ENCODE measurements around the gene CCDC33. TPM values are rescaled to one million over a fixed set of nuclear protein-coding genes. Genes with fewer than 3 reads are reported as not detected.
"Not testable (repeated sequence)": the region's sequence is repeated elsewhere in the genome, so short reads cannot be mapped to it uniquely, and the experiment has no call there.

Gene CCDC33
- total RNA-seq, 4 donors from 2014 or later = 1.4 to 2.8 (median 1.7) TPM

GRCh38 chr15:74351670-74352069, 115.5 kb downstream of the CCDC33 start:
- no peaks in the 10 kb centered on the region for H3K4me1 ChIP-seq
- H3K27me3 ChIP-seq = no peaks in the 10 kb centered on the region
- intact Hi-C loops (cut with DNase I; ENCODE audit: low total_unique reads) = no loop called here
- H3K4me3 ChIP-seq = no peak overlapping the region
- no peak for DNase-seq
- H3K9me3 ChIP-seq = no peaks in the 10 kb centered on the region
- H3K36me3 ChIP-seq = no peaks in the 10 kb centered on the region
- TF ChIP-seq POLR2A (IDR thresholded peaks at IDR 0.05) (no peak), CTCF (IDR thresholded peaks at IDR 0.05) (no peak)
- no peak overlapping the region for H3K27ac ChIP-seq

- Histone ChIP-seq H3K27ac (no peak overlapping the region), H3K27me3 (no peaks in the 10 kb centered on the region), H3K4me1 (no peaks in the 10 kb centered on the region), H3K36me3 (no peaks in the 10 kb centered on the region), H3K9me3 (no peaks in the 10 kb centered on the region), H3K4me3 (no peak overlapping the region)
- TF ChIP-seq CTCF (IDR thresholded peaks at IDR 0.05) (no peak), POLR2A (IDR thresholded peaks at IDR 0.05) (no peak)
- intact Hi-C loops (cut with DNase I; ENCODE audit: low total_unique reads) = no loop called here
- DNase-seq = no peak
Measured at GRCh38 chr15:74352393-74352910, 116.3 kb downstream of the CCDC33 start.

- H3K9me3 ChIP-seq; H3K4me1 ChIP-seq; H3K4me3 ChIP-seq; H3K36me3 ChIP-seq; H3K27me3 ChIP-seq; DNase-seq; H3K27ac ChIP-seq; intact Hi-C loops (cut with DNase I; ENCODE audit: low total_unique reads): not testable (repeated sequence)
Measured at GRCh38 chr15:74353992-74354391, 117.9 kb downstream of the CCDC33 start.

- H3K36me3 ChIP-seq; H3K27me3 ChIP-seq; H3K4me1 ChIP-seq; H3K27ac ChIP-seq; intact Hi-C loops (cut with DNase I; ENCODE audit: low total_unique reads); H3K4me3 ChIP-seq; H3K9me3 ChIP-seq; DNase-seq: not testable (repeated sequence)
Measured at GRCh38 chr15:74356050-74356449, 119.9 kb downstream of the CCDC33 start.

- H3K36me3 ChIP-seq; H3K4me1 ChIP-seq; intact Hi-C loops (cut with DNase I; ENCODE audit: low total_unique reads); DNase-seq; H3K4me3 ChIP-seq; H3K27ac ChIP-seq; H3K27me3 ChIP-seq; H3K9me3 ChIP-seq: not testable (repeated sequence)
Measured at GRCh38 chr15:74357514-74357913, 121.4 kb downstream of the CCDC33 start.

- H3K27ac ChIP-seq; H3K9me3 ChIP-seq; intact Hi-C loops (cut with DNase I; ENCODE audit: low total_unique reads); H3K4me3 ChIP-seq; H3K27me3 ChIP-seq; H3K4me1 ChIP-seq; DNase-seq; H3K36me3 ChIP-seq: not testable (repeated sequence)
Measured at GRCh38 chr15:74359376-74359775, 123.2 kb downstream of the CCDC33 start.

GRCh38 chr15:74360855-74361254, 124.7 kb downstream of the CCDC33 start:
- H3K4me1 ChIP-seq; intact Hi-C loops (cut with DNase I; ENCODE audit: low total_unique reads); H3K27me3 ChIP-seq: not testable (repeated sequence)

GRCh38 chr15:74362482-74362881, 126.4 kb downstream of the CCDC33 start:
- Histone ChIP-seq H3K4me3 (no peak overlapping the region), H3K36me3 (no peaks in the 10 kb centered on the region), H3K4me1 (no peaks in the 10 kb centered on the region), H3K27ac (no peak overlapping the region), H3K27me3 (no peaks in the 10 kb centered on the region), H3K9me3 (no peaks in the 10 kb centered on the region)
- DNase-seq = no peak
- intact Hi-C loops (cut with DNase I; ENCODE audit: low total_unique reads) = no loop called here
- TF ChIP-seq POLR2A (IDR thresholded peaks at IDR 0.05) = no peak
- no peak for TF ChIP-seq CTCF (IDR thresholded peaks at IDR 0.05)

More at GRCh38 chr15:74360855-74361254, 124.7 kb downstream of the CCDC33 start:
- H3K36me3 ChIP-seq, H3K9me3 ChIP-seq, DNase-seq, H3K4me3 ChIP-seq, H3K27ac ChIP-seq: not testable (repeated sequence)

All from uterus (tissue), 4 donors.